Naive B cell (primary cell): ENCODE results near the gene CBLIF. TPM values are rescaled to one million over a fixed set of nuclear protein-coding genes. Genes with fewer than 3 reads are reported as not detected.
"Not testable (repeated sequence)": the region's sequence is repeated elsewhere in the genome, so short reads cannot be mapped to it uniquely, and the experiment has no call there.

ENCODE experiments used
- ATAC-seq, 2 donors: fragments of 150-1000 bp; cut with Tn5 transposase; 2 replicates each; pipeline ENCODE4 v1.10.0; 2021; ENCODE audit warnings: low read depth in 2 of 2, mild to moderate bottlenecking in 2 of 2, moderate library complexity in 2 of 2
- DNase-seq: peaks from one replicate; pipeline ENCODE4 v3.0.0; 2022
- H3K27ac Mint-ChIP-seq, 6 donors: one replicate each; pipeline ENCODE4 v1.8.0; 2020 to 2022; ENCODE audit warnings: mild to moderate bottlenecking in 6 of 6, mixed read lengths in 6 of 6, moderate library complexity in 5 of 6, inconsistent platforms in 2 of 6
- H3K27me3 Mint-ChIP-seq, 3 donors: one replicate each; pipeline ENCODE4 v1.8.0; 2021 to 2022; ENCODE audit warnings: mixed read lengths in 3 of 3, mild to moderate bottlenecking in 1 of 3
- H3K36me3 Mint-ChIP-seq, 2 donors: one replicate each; pipeline ENCODE4 v1.8.0; 2020 to 2022; ENCODE audit warnings: mixed read lengths in 2 of 2, inconsistent platforms in 1 of 2, mild to moderate bottlenecking in 1 of 2
- H3K4me1 Mint-ChIP-seq, 3 donors: one replicate each; pipeline ENCODE4 v1.8.0; 2020 to 2022; ENCODE audit warnings: mixed read lengths in 3 of 3, inconsistent platforms in 1 of 3, mild to moderate bottlenecking in 1 of 3, moderate library complexity in 1 of 3
- H3K4me3 Mint-ChIP-seq, 8 donors: one replicate each; pipeline ENCODE4 v1.8.0; 2020 to 2022; ENCODE audit warnings: mild to moderate bottlenecking in 8 of 8, mixed read lengths in 8 of 8, moderate library complexity in 8 of 8, inconsistent platforms in 2 of 8
- H3K9me3 Mint-ChIP-seq, 7 donors: one replicate each; pipeline ENCODE4 v1.8.0; 2020 to 2022; ENCODE audit warnings: mixed read lengths in 7 of 7, mild to moderate bottlenecking in 5 of 7, inconsistent platforms in 2 of 7, moderate library complexity in 1 of 7
- polyA plus RNA-seq, 6 donors: library from polyadenylated mRNA; unstranded; fragments of 300-500 nt; fragmentation: Illumina TruSeq; gene quantifications; one replicate each; pipeline ENCODE4 v1.2.3, GENCODE V29; 2021; ENCODE audit warnings: low read depth in 6 of 6

CBLIF gene
- polyA plus RNA-seq, 6 donors from 2014 or later: not detected

DNA sequence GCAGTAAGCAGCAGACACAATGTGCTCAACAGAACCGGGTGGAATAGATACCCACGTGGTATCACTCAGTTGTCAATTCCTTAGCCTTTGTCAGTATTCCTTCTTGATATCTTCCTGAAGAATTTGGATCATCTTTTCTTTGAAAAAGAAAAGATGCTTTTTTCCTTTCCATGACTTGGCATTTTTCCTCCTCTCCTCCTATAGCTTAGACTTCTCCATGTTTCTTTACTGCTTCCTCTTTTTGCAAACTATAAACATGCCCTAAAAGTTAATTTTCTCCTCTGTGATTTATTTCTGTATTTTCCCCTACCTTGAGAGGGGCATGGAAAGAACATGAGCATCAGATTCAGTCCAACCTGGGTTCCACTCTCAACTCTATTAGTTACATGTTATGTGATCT is 11.7 kb downstream of the CBLIF start:
- H3K27me3 Mint-ChIP-seq: peaks cover 0 to 7% (median 0%) of the 10 kb centered on the region in 3 donors
- no peaks in the 10 kb centered on the region for H3K36me3 Mint-ChIP-seq
- H3K9me3 Mint-ChIP-seq: no peaks in the 10 kb centered on the region
- H3K4me3 Mint-ChIP-seq: no peak overlapping the region
- H3K27ac Mint-ChIP-seq: no peak overlapping the region
- H3K4me1 Mint-ChIP-seq: peaks cover 5 to 12% (median 8%) of the 10 kb centered on the region in 3 donors
- DNase-seq (no peak), ATAC-seq (no peak)

DNA sequence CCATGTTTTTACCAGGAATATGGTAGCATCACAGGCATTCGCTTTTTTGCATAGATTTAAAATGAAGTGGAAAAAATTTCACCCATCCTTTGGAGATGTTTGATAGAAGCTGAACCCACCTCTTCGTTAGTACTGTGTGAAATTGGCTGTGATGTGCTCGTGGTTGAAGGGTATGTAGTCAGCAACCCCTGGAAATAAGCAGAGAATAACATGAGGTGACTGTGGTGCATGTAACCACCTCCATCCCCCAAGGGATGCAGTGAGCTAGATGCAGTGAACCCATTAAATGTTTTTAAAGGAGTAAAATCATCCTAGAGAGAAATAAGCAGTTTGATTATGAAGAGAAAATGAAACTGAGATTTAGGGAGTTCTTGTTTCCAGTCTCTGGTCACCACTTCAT is 15.9 kb downstream of the CBLIF start:
- Mint-ChIP-seq H3K4me3 (peak overlapping the region in 2 of 8 donors; percentile 29 to 45), H3K4me1 (peaks cover 4 to 10% (median 5%) of the 10 kb centered on the region in 3 donors), H3K27ac (peak overlapping the region in 2 of 6 donors; percentile 24 to 65), H3K36me3 (no peaks in the 10 kb centered on the region), H3K27me3 (peaks cover 0 to 4% (median 4%) of the 10 kb centered on the region in 3 donors), H3K9me3 (no peaks in the 10 kb centered on the region)
- no peak for ATAC-seq
- no peak for DNase-seq

- H3K9me3 Mint-ChIP-seq: no peaks in the 10 kb centered on the region
- no peak overlapping the region for H3K27ac Mint-ChIP-seq
- H3K4me1 Mint-ChIP-seq: peaks cover 4 to 14% (median 6%) of the 10 kb centered on the region in 3 donors
- H3K4me3 Mint-ChIP-seq: no peak overlapping the region
- peaks cover 0 to 4% (median 4%) of the 10 kb centered on the region in 3 donors for H3K27me3 Mint-ChIP-seq
- peak; percentile 78 to 80 for ATAC-seq
- H3K36me3 Mint-ChIP-seq: no peaks in the 10 kb centered on the region
- DNase-seq: peak; percentile 34
These were observed 22.2 kb downstream of the CBLIF start for GRCh38 chr11:59822989-59823566.

DNA sequence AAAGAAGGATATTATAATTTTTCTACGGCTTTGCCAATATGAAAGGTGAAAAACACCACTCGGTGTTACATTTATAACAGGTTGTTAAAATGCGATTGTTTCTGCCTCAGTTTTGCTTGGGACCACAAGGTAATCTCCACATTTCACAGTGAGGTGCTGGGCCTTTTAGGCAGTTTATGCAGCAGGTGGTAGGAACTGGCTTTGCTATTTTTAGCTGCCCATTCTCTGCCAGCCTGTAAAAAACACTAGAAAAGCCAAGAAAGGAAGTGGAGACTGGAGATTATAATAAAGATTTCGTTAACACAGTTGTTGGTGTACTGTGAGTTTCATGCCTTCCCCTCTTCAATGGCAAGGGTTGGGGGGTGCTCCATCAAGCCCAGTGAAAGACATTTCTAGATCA is 26.7 kb downstream of the CBLIF start:
- no peak overlapping the region for H3K4me3 Mint-ChIP-seq
- ATAC-seq (no peak), DNase-seq (no peak)
- H3K9me3 Mint-ChIP-seq: no peaks in the 10 kb centered on the region
- peaks cover 0 to 5% (median 0%) of the 10 kb centered on the region in 3 donors for H3K27me3 Mint-ChIP-seq
- peaks cover 15 to 31% (median 22%) of the 10 kb centered on the region in 3 donors for H3K4me1 Mint-ChIP-seq
- H3K36me3 Mint-ChIP-seq: no peaks in the 10 kb centered on the region
- H3K27ac Mint-ChIP-seq: no peak overlapping the region

- not testable (repeated sequence) for ATAC-seq, H3K27me3 Mint-ChIP-seq, H3K27ac Mint-ChIP-seq, DNase-seq, H3K9me3 Mint-ChIP-seq, H3K36me3 Mint-ChIP-seq
- Mint-ChIP-seq H3K4me3 (peak overlapping the region in 1 of 8 donors; percentile 31), H3K4me1 (peaks cover 15 to 37% (median 16%) of the 10 kb centered on the region in 3 donors)
These were observed 28.9 kb downstream of the CBLIF start for GRCh38 chr11:59816434-59816833.

DNA sequence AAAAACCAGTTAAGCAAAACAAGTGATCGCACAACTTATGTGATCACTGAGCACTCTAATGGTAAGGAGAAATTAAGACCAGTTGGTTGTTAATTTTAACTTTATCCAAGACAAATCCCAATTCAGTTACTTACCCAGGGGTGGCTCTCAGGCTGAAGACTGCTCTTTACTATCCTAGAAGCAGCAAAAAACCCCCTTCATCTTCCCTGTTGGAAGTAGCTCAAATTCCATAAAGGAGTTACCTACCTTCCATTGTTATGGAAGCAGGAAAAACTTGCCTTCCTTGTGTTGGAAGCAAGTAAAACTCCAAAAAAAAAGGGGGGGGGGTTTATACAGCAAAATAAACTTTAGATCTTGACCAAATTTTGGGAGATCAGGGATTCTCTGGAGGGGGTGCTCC is 29.5 kb downstream of the CBLIF start:
- Mint-ChIP-seq H3K27me3 (peaks cover 0 to 5% (median 0%) of the 10 kb centered on the region in 3 donors), H3K36me3 (no peaks in the 10 kb centered on the region), H3K9me3 (no peaks in the 10 kb centered on the region), H3K27ac (no peak overlapping the region), H3K4me1 (peaks cover 20 to 44% (median 22%) of the 10 kb centered on the region in 3 donors), H3K4me3 (no peak overlapping the region)
- ATAC-seq (no peak), DNase-seq (no peak)

GRCh38 chr11:59814021-59814420 is 31.3 kb downstream of the CBLIF start:
- DNase-seq (no peak), ATAC-seq (no peak)
- peaks cover 0 to 5% (median 0%) of the 10 kb centered on the region in 3 donors for H3K27me3 Mint-ChIP-seq
- H3K36me3 Mint-ChIP-seq: no peaks in the 10 kb centered on the region
- H3K4me3 Mint-ChIP-seq: peak overlapping the region in 2 of 8 donors; percentile 18 to 77
- peaks cover 0 to 1% (median 0%) of the 10 kb centered on the region in 7 donors for H3K9me3 Mint-ChIP-seq
- H3K4me1 Mint-ChIP-seq: peaks cover 21 to 58% (median 28%) of the 10 kb centered on the region in 3 donors
- peak overlapping the region in 1 of 6 donors; percentile 66 for H3K27ac Mint-ChIP-seq

- Mint-ChIP-seq H3K27ac (no peak overlapping the region), H3K9me3 (peaks cover 0 to 1% (median 0%) of the 10 kb centered on the region in 7 donors), H3K36me3 (no peaks in the 10 kb centered on the region), H3K4me1 (peaks cover 19 to 55% (median 28%) of the 10 kb centered on the region in 3 donors), H3K4me3 (peak overlapping the region in 2 of 8 donors; percentile 24 to 57), H3K27me3 (peaks cover 0 to 5% (median 0%) of the 10 kb centered on the region in 3 donors)
- ATAC-seq (no peak), DNase-seq (no peak)
These were observed 31.9 kb downstream of the CBLIF start for GRCh38 chr11:59813364-59813763.

DNA sequence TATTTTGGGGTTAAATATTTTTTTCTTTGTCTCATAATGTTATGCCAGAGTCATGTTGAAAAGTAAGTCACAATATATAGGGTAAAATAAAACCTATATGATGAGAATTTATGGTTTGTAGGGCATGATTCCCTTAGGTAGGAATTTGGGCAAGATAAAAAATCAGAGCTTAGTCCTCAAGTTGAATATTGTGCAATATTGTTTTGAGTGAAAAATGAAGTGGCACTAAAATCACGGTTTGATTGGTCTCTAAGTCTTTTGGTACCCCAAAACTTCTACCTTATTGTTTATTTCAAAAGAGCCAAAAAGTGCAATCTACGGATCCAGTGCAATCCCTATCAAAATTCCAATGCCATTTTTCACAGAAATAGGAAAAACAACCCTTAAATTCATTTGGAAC is 33.1 kb downstream of the CBLIF start:
- ATAC-seq: no peak
- no peak for DNase-seq
- peaks cover 19 to 48% (median 28%) of the 10 kb centered on the region in 3 donors for H3K4me1 Mint-ChIP-seq
- H3K9me3 Mint-ChIP-seq: peaks cover 0 to 1% (median 0%) of the 10 kb centered on the region in 7 donors
- peaks cover 0 to 1% of the 10 kb centered on the region in 2 donors for H3K36me3 Mint-ChIP-seq
- H3K27me3 Mint-ChIP-seq: peaks cover 0 to 5% (median 0%) of the 10 kb centered on the region in 3 donors
- H3K27ac Mint-ChIP-seq: no peak overlapping the region
- peak overlapping the region in 1 of 8 donors; percentile 43 for H3K4me3 Mint-ChIP-seq

GRCh38 chr11:59810911-59811259 is 34.4 kb downstream of the CBLIF start:
- Mint-ChIP-seq H3K4me3 (peak overlapping the region; percentile 88 to 96 (median 92)), H3K9me3 (peaks cover 0 to 1% (median 0%) of the 10 kb centered on the region in 7 donors), H3K27me3 (peaks cover 0 to 5% (median 0%) of the 10 kb centered on the region in 3 donors), H3K4me1 (peaks cover 11 to 37% (median 18%) of the 10 kb centered on the region in 3 donors), H3K36me3 (peaks cover 8 to 12% of the 10 kb centered on the region in 2 donors), H3K27ac (peak overlapping the region; percentile 85 to 95 (median 92))
- no peak for DNase-seq
- no peak for ATAC-seq

DNA sequence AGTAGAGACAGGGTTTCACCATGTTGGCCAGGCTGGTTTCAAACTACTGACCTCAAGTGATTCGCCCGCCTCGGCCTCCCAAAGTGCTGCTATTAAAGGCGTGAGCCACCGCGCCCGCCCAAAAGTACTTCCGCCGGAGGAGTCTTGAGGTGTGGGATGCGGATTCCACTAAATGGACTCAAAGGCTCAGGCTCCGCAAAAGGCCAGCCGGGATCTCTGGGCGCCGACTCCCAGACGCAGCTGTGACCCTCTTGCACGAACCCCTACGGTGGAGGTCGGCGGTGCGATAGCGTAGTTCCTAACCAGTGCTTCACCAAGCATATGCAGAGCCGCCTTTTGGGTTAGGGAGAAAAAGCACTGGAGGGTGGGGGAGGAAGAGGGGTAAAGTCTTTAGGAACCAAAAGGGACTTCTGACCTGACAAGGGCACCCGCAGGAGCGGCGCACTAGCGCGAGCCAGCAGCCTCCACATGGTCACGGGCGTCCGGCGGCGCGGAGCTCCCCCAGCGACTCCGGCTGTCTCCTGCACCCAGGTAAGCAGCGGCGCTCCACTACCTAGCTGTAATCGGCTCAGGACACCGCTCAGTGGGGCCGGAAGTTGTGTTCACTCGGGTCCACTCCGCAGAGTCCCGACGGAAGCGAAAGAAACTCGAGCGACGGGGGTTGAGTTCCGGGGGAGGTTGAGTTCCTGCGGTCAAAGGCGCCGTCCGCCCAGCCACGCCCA is 34.9 kb downstream of the CBLIF start, which contains the start of gene MRPL16:
Gene MRPL16, minus strand, starts transcription at position 590 of the 722 bp plus-strand sequence. Its CDS starts 120 bp downstream, at position 470.
- Mint-ChIP-seq H3K4me1 (peaks cover 11 to 37% (median 18%) of the 10 kb centered on the region in 3 donors), H3K27me3 (peaks cover 0 to 5% (median 0%) of the 10 kb centered on the region in 3 donors), H3K4me3 (peak within 1 kb of the TSS; percentile 88 to 96 (median 92)), H3K36me3 (peaks cover 8 to 12% of the 10 kb centered on the region in 2 donors), H3K27ac (peak within 1 kb of the TSS; percentile 85 to 95 (median 92)), H3K9me3 (peaks cover 0 to 1% (median 0%) of the 10 kb centered on the region in 7 donors)
- DNase-seq (peak; percentile 83), ATAC-seq (peak; percentile 98 to 99)

- DNase-seq (no peak), ATAC-seq (no peak)
- Mint-ChIP-seq H3K9me3 (peaks cover 0 to 1% (median 0%) of the 10 kb centered on the region in 7 donors), H3K27me3 (no peaks in the 10 kb centered on the region), H3K4me1 (peaks cover 8 to 28% (median 13%) of the 10 kb centered on the region in 3 donors), H3K36me3 (peaks cover 8 to 12% of the 10 kb centered on the region in 2 donors), H3K27ac (peak overlapping the region in 3 of 6 donors; percentile 68 to 87 (median 85)), H3K4me3 (peak overlapping the region in 1 of 8 donors; percentile 92)
These were observed 38.2 kb downstream of the CBLIF start for GRCh38 chr11:59807047-59807610.

- no peak for DNase-seq
- peaks cover 11 to 12% of the 10 kb centered on the region in 2 donors for H3K36me3 Mint-ChIP-seq
- no peaks in the 10 kb centered on the region for H3K27me3 Mint-ChIP-seq
- peaks cover 0 to 3% (median 0%) of the 10 kb centered on the region in 3 donors for H3K4me1 Mint-ChIP-seq
- no peak overlapping the region for H3K27ac Mint-ChIP-seq
- no peak overlapping the region for H3K4me3 Mint-ChIP-seq
- ATAC-seq: no peak
- H3K9me3 Mint-ChIP-seq: no peaks in the 10 kb centered on the region
These were observed 41.2 kb downstream of the CBLIF start for GRCh38 chr11:59804061-59804460.
